GM18517 (cell line): ENCODE measurements around the gene TUBA8.
"Not testable (repeated sequence)": the region's sequence is repeated elsewhere in the genome, so short reads cannot be mapped to it uniquely, and the experiment has no call there.

ENCODE experiments used
- ATAC-seq: cut with Tn5 transposase; IDR thresholded peaks from one replicate; pipeline ENCODE4 v1.9.1; 2021; ENCODE audit warnings: mild to moderate bottlenecking, moderate library complexity; ENCODE audit not compliant: unreplicated experiment

Gene TUBA8

GRCh38 chr22:18104566-18104965, 6.0 kb upstream of the TUBA8 start:
- no peak for ATAC-seq

GRCh38 chr22:18105981-18106380, 4.6 kb upstream of the TUBA8 start:
- ATAC-seq, result not testable (repeated sequence)

- ATAC-seq, result peak; percentile 42
Measured at GRCh38 chr22:18106550-18107341, 3.9 kb upstream of the TUBA8 start.

GRCh38 chr22:18108187-18108586, 2.4 kb upstream of the TUBA8 start:
- no peak for ATAC-seq

GRCh38 chr22:18109410-18110193, 1.0 kb upstream of the TUBA8 start:
- no peak for ATAC-seq

- no peak for ATAC-seq
Measured at GRCh38 chr22:18110954-18111758, 547 bp downstream of the TUBA8 start.

GRCh38 chr22:18111759-18112330, 1.2 kb downstream of the TUBA8 start:
- ATAC-seq, result no peak

- no peak for ATAC-seq
Measured at GRCh38 chr22:18112440-18112839, 1.8 kb downstream of the TUBA8 start.

- ATAC-seq, result no peak
Measured at GRCh38 chr22:18113680-18114394, 3.2 kb downstream of the TUBA8 start.

- ATAC-seq, result no peak
Measured at GRCh38 chr22:18114495-18114894, 3.9 kb downstream of the TUBA8 start.

GRCh38 chr22:18114976-18115652, 4.5 kb downstream of the TUBA8 start:
- no peak for ATAC-seq

- ATAC-seq, result no peak
Measured at GRCh38 chr22:18115906-18116371, 5.3 kb downstream of the TUBA8 start.

GRCh38 chr22:18116634-18117033, 6.0 kb downstream of the TUBA8 start:
- no peak for ATAC-seq

GRCh38 chr22:18118345-18118915, 7.8 kb downstream of the TUBA8 start:
- ATAC-seq, result no peak

- ATAC-seq, result no peak
Measured at GRCh38 chr22:18119409-18120110, 9.0 kb downstream of the TUBA8 start.

GRCh38 chr22:18120857-18121256, 10.2 kb downstream of the TUBA8 start:
- ATAC-seq, result no peak

- no peak for ATAC-seq
Measured at GRCh38 chr22:18121506-18121905, 10.9 kb downstream of the TUBA8 start.

- ATAC-seq, result no peak
Measured at GRCh38 chr22:18121954-18122554, 11.4 kb downstream of the TUBA8 start.
